IMR-90 (cell line): Measurements from ENCODE around the gene ZNF816. TPM values are rescaled to one million over a fixed set of nuclear protein-coding genes. Genes with fewer than 3 reads are reported as not detected.

Experiments
- ATAC-seq: fragments of 200-7000 bp; cut with Tn5 transposase; 2 replicates; pipeline ENCODE4 v1.9.1; 2020; ENCODE audit warnings: low read depth, mild to moderate bottlenecking, moderate library complexity
- BruUV-seq: library from RNA; stranded (reverse); fragments of 400-500 nt; replicated peaks from 2 replicates; lab custom pipeline; 2021; lab: Mats Ljungman, UMichigan
- CTCF ChIA-PET: fragments of 300-600 bp; formaldehyde crosslinking; extraction: SDS; loops from one replicate; lab custom pipeline; 2021; ENCODE audit warnings: antibody characterized with exemption; lab: Yijun Ruan, JAX
- POLR2A ChIA-PET: fragments of 300-600 bp; sonication (Branson Sonifier 250); formaldehyde crosslinking; loops from one replicate; lab custom pipeline; 2022; ENCODE audit warnings: antibody characterized with exemption; ENCODE audit not compliant: unreplicated experiment; lab: Charles Lee
- DNase-seq: peaks from one replicate; pipeline ENCODE4 v3.0.0; 2013
- H2AFZ ChIP-seq: replicated peaks from 2 replicates; pipeline ENCODE3; 2013; ENCODE audit warnings: low read length, mild to moderate bottlenecking; ENCODE audit not compliant: poor library complexity
- H2AK5ac ChIP-seq: 2 replicates; pipeline ENCODE4 v1.6.1; 2013; ENCODE audit warnings: low read depth, low read length, inconsistent platforms
- H2AK9ac ChIP-seq: replicated peaks from 2 replicates; pipeline ENCODE3; 2013; ENCODE audit warnings: mild to moderate bottlenecking, low read depth, low read length, moderate library complexity; ENCODE audit not compliant: poor library complexity
- H2BK120ac ChIP-seq: 2 replicates; pipeline ENCODE4 v1.6.1; 2013; ENCODE audit warnings: low read depth, low read length, inconsistent platforms
- H2BK15ac ChIP-seq: 3 replicates; pipeline ENCODE4 v1.6.1; 2013; ENCODE audit warnings: low read depth, low read length, inconsistent platforms
- H2BK20ac ChIP-seq: 2 replicates; pipeline ENCODE4 v1.6.1; 2013; ENCODE audit warnings: low read depth, mild to moderate bottlenecking, inconsistent platforms, low read length, moderate library complexity
- H2BK5ac ChIP-seq: 2 replicates; pipeline ENCODE4 v1.6.1; 2013; ENCODE audit warnings: mild to moderate bottlenecking, low read depth, low read length, inconsistent platforms; ENCODE audit not compliant: poor library complexity, severe bottlenecking
- H3K14ac ChIP-seq: replicated peaks from 2 replicates; pipeline ENCODE4 v1.6.1; 2013; ENCODE audit warnings: low read depth, low read length, inconsistent platforms
- H3K18ac ChIP-seq: 2 replicates; pipeline ENCODE4 v1.6.1; 2013; ENCODE audit warnings: low read depth, low read length, control low read depth
- H3K23ac ChIP-seq: 2 replicates; pipeline ENCODE4 v1.6.1; 2013; ENCODE audit warnings: low read depth, low read length, inconsistent platforms
- H3K27ac ChIP-seq: 2 replicates; pipeline ENCODE4 v1.5.1; 2013; ENCODE audit warnings: mild to moderate bottlenecking, control low read depth, low read length; ENCODE audit not compliant: insufficient read depth
- H3K27me3 ChIP-seq: 2 replicates; pipeline ENCODE4 v1.6.1; 2013; ENCODE audit warnings: low read length; ENCODE audit not compliant: control insufficient read depth, insufficient read depth
- H3K36me3 ChIP-seq: 2 replicates; pipeline ENCODE4 v1.6.1; 2013; ENCODE audit warnings: low read length, mixed read lengths; ENCODE audit not compliant: control insufficient read depth, insufficient read depth
- H3K4ac ChIP-seq: 2 replicates; pipeline ENCODE4 v1.6.1; 2013; ENCODE audit warnings: low read depth, low read length, inconsistent platforms
- H3K4me1 ChIP-seq: 2 replicates; pipeline ENCODE4 v1.6.1; 2013; ENCODE audit warnings: low read length, mixed read lengths; ENCODE audit not compliant: control insufficient read depth, insufficient read depth
- H3K4me2 ChIP-seq: 2 replicates; pipeline ENCODE4 v1.6.1; 2013; ENCODE audit warnings: low read depth, mild to moderate bottlenecking, control low read depth, low read length, moderate library complexity
- H3K4me3 ChIP-seq: 2 replicates; pipeline ENCODE4 v1.5.1; 2013; ENCODE audit warnings: low read depth, mild to moderate bottlenecking, control low read depth, low read length, moderate library complexity; ENCODE audit not compliant: insufficient read depth
- H3K56ac ChIP-seq: 2 replicates; pipeline ENCODE4 v1.6.1; 2013; ENCODE audit warnings: low read length, inconsistent platforms; ENCODE audit not compliant: insufficient read depth; ENCODE audit errors: extremely low read depth
- H3K79me1 ChIP-seq, 2 experiments: 2 replicates each; pipeline ENCODE4 v1.6.1; 2013; ENCODE audit warnings: low read length in 2 of 2, inconsistent platforms in 1 of 2, low read depth in 1 of 2
- H3K9ac ChIP-seq: 2 replicates; pipeline ENCODE4 v1.6.1; 2013; ENCODE audit warnings: low read depth, low read length, control low read depth
- H3K9me1 ChIP-seq: 2 replicates; pipeline ENCODE4 v1.6.1; 2013; ENCODE audit warnings: low read length, inconsistent platforms; ENCODE audit not compliant: insufficient read depth
- H3K9me3 ChIP-seq: 2 replicates; pipeline ENCODE4 v1.6.1; 2013; ENCODE audit warnings: low read length; ENCODE audit not compliant: control insufficient read depth, insufficient read depth
- H4K20me1 ChIP-seq: 2 replicates; pipeline ENCODE4 v1.6.1; 2013; ENCODE audit warnings: low read length, inconsistent platforms; ENCODE audit not compliant: insufficient read depth
- H4K5ac ChIP-seq: 2 replicates; pipeline ENCODE4 v1.6.1; 2013; ENCODE audit warnings: mild to moderate bottlenecking, low read depth, low read length, control low read depth
- H4K8ac ChIP-seq, 2 experiments: 2 replicates each; pipeline ENCODE4 v1.6.1; 2013; ENCODE audit warnings: low read depth in 2 of 2, low read length in 2 of 2, control low read depth in 1 of 2, inconsistent platforms in 1 of 2
- H4K91ac ChIP-seq: 2 replicates; pipeline ENCODE4 v1.6.1; 2013; ENCODE audit warnings: low read depth, low read length, inconsistent platforms; ENCODE audit not compliant: insufficient read depth
- BHLHE40 ChIP-seq: fragments of 150-350 bp; IDR thresholded peaks from 2 replicates; pipeline ENCODE4 v1.6.1; 2016; ENCODE audit warnings: mild to moderate bottlenecking, low read depth, low read length
- CEBPB ChIP-seq: IDR thresholded peaks from 2 replicates; pipeline ENCODE4 v1.6.1; 2012; ENCODE audit warnings: low read depth, low read length, improper control_type of control experiment
- CHD1 ChIP-seq: IDR thresholded peaks from 2 replicates; pipeline ENCODE4 v1.6.1; 2012; ENCODE audit warnings: low read depth, low read length, improper control_type of control experiment
- FOS ChIP-seq: fragments of 150-350 bp; IDR thresholded peaks from 2 replicates; pipeline ENCODE4 v1.6.1; 2016; ENCODE audit warnings: low read depth, low read length
- MAFK ChIP-seq: IDR thresholded peaks from 2 replicates; pipeline ENCODE4 v1.6.1; 2012; ENCODE audit warnings: low read depth, low read length, improper control_type of control experiment
- MAZ ChIP-seq: IDR thresholded peaks from 2 replicates; pipeline ENCODE4 v1.6.1; 2012; ENCODE audit warnings: low read depth, mild to moderate bottlenecking, low read length, improper control_type of control experiment, moderate library complexity, borderline replicate concordance
- NFE2L2 ChIP-seq: fragments of 150-350 bp; IDR thresholded peaks from 2 replicates; pipeline ENCODE4 v1.6.1; 2016; ENCODE audit warnings: low read depth, mild to moderate bottlenecking, low read length
- POLR2A ChIP-seq: IDR thresholded peaks from 2 replicates; pipeline ENCODE4 v1.6.1; 2012; ENCODE audit warnings: mild to moderate bottlenecking, low read depth, low read length
- RAD21 ChIP-seq: IDR thresholded peaks from 2 replicates; pipeline ENCODE4 v1.6.1; 2012; ENCODE audit warnings: low read length, improper control_type of control experiment
- RCOR1 ChIP-seq: IDR thresholded peaks from 2 replicates; pipeline ENCODE4 v1.6.1; 2012; ENCODE audit warnings: mild to moderate bottlenecking, low read length, improper control_type of control experiment; ENCODE audit not compliant: insufficient replicate concordance
- RFX5 ChIP-seq: IDR thresholded peaks from 2 replicates; pipeline ENCODE4 v1.8.0; 2012; ENCODE audit warnings: low read depth, mild to moderate bottlenecking, low read length, moderate library complexity
- SMC3 ChIP-seq: fragments of 150-350 bp; IDR thresholded peaks from 2 replicates; pipeline ENCODE4 v1.6.1; 2016; ENCODE audit warnings: low read depth, mild to moderate bottlenecking, antibody characterized with exemption, low read length, moderate library complexity
- WGBS, 2 experiments: methylation state at CpG; one replicate each; pipeline versions ENCODE4 v1.1.5 to v1.1.7; 2013; ENCODE audit warnings: missing lambda C conversion rate in 2 of 2; ENCODE audit not compliant: insufficient read length in 1 of 2; ENCODE audit errors: extremely low coverage in 2 of 2; 5-methylcytosine and 5-hydroxymethylcytosine counted together
- dilution Hi-C: fragments of 300-500 bp; cut with HindIII; formaldehyde crosslinking; loops from one replicate; pipeline ENCODE4 v1.14.3; 2018; ENCODE audit warnings: low sequenced_read_pairs; ENCODE audit not compliant: unreplicated experiment
- in situ Hi-C: fragments of 300-500 bp; cut with MboI; formaldehyde crosslinking; loops from 3 replicates; pipeline ENCODE4 v1.14.3; 2019; ENCODE audit warnings: low sequenced_read_pairs, inconsistent platforms, mixed read lengths
- intact Hi-C: fragments of 100-400 bp; cut with micrococcal nuclease; formaldehyde crosslinking; loops from 2 replicates; pipeline ENCODE4 v1.10.0; 2022
- polyA plus RNA-seq, 3 experiments: library from polyadenylated mRNA; depleted of rRNA; stranded (reverse); fragments of >200 nt; gene quantifications; 2 replicates each; pipeline ENCODE4 v1.2.3, GENCODE V29; 2012; ENCODE audit warnings: low replicate concordance in 1 of 3
- total RNA-seq: library from RNA; depleted of rRNA; stranded (reverse); fragments of >200 nt; gene quantifications from 2 replicates; pipeline ENCODE4 v1.2.3, GENCODE V29; 2012
- TF ChIP-seq, protein P1 (sequence below): conservative IDR thresholded peaks from 2 replicates; pipeline ENCODE4 v1.5.1; 2012; ENCODE audit warnings: mild to moderate bottlenecking, low read depth, low read length, improper control_type of control experiment
- TF ChIP-seq, protein P2 (sequence below): fragments of 150-350 bp; IDR thresholded peaks from 2 replicates; pipeline ENCODE4 v1.6.1; 2016; ENCODE audit warnings: low read depth, mild to moderate bottlenecking, low read length, moderate library complexity, borderline replicate concordance

The ZNF816 gene
- total and polyA plus RNA-seq, 2 of the 4 experiments (the other 2 are of a cell fraction), result 1.6 to 12.0 TPM

DNA sequence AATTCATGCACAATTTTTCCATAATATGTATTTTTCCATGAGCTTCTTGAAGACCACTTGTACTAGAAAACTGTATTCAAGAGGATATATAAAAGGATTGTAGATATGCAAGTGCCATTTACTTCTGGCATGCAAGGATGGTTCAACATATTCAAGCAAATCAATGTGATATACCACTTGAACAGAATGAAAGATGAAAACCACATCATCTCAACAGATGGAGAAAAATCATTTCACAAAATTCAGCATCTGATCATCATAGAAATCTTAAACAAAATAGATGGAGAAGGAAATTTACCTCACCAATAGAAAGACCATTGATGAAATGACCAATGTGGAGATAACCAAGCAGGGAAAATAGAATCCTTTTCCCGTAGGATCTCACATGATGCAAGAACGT is 5.1 kb upstream of the ZNF816 start:
- Histone ChIP-seq H3K4me3 (no peak overlapping the region), H2AFZ (no peak overlapping the region), H4K20me1 (no peaks in the 10 kb centered on the region), H3K4ac (no peak overlapping the region), H3K79me1 (no peaks in the 10 kb centered on the region), H2BK15ac (no peak overlapping the region), H3K18ac (no peak overlapping the region), H3K9me3 (peaks cover 2% of the 10 kb centered on the region), H2BK120ac (no peak overlapping the region), H4K5ac (no peak overlapping the region), H3K56ac (no peak overlapping the region), H3K36me3 (peaks cover 2% of the 10 kb centered on the region; the same call in 1 of the 2 replicates), H3K14ac (no peak overlapping the region), H3K4me1 (no peaks in the 10 kb centered on the region), H4K8ac (no peak overlapping the region), H3K9me1 (no peaks in the 10 kb centered on the region), H3K27me3 (no peaks in the 10 kb centered on the region), H2BK20ac (no peak overlapping the region), H2AK5ac (no peak overlapping the region), H3K27ac (no peak overlapping the region), H4K91ac (no peak overlapping the region), H2AK9ac (no peak overlapping the region), H3K9ac (no peak overlapping the region), H2BK5ac (no peak overlapping the region), H3K4me2 (no peak overlapping the region), H3K23ac (no peak overlapping the region)
- intact Hi-C loops, result loop anchor here (10.0 kb wide), 1 partner anchor 217 kb away; no protein-coding TSS in a partner anchor
- ChIA-PET POLR2A (no interaction called here), CTCF (no interaction called here)
- no peak for ATAC-seq
- TF ChIP-seq NFE2L2, result no peak
- TF ChIP-seq SMC3, result no peak
- TF ChIP-seq BHLHE40, result no peak
- no peak for TF ChIP-seq MAZ
- no peak for TF ChIP-seq FOS
- TF ChIP-seq CHD1, result no peak
- no peak for TF ChIP-seq CEBPB
- TF ChIP-seq RFX5, result no peak
- no peak for TF ChIP-seq MAFK
- no peak for TF ChIP-seq RAD21
- TF ChIP-seq, protein P1, sequence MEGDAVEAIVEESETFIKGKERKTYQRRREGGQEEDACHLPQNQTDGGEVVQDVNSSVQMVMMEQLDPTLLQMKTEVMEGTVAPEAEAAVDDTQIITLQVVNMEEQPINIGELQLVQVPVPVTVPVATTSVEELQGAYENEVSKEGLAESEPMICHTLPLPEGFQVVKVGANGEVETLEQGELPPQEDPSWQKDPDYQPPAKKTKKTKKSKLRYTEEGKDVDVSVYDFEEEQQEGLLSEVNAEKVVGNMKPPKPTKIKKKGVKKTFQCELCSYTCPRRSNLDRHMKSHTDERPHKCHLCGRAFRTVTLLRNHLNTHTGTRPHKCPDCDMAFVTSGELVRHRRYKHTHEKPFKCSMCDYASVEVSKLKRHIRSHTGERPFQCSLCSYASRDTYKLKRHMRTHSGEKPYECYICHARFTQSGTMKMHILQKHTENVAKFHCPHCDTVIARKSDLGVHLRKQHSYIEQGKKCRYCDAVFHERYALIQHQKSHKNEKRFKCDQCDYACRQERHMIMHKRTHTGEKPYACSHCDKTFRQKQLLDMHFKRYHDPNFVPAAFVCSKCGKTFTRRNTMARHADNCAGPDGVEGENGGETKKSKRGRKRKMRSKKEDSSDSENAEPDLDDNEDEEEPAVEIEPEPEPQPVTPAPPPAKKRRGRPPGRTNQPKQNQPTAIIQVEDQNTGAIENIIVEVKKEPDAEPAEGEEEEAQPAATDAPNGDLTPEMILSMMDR, result no peak
- TF ChIP-seq, protein P2, sequence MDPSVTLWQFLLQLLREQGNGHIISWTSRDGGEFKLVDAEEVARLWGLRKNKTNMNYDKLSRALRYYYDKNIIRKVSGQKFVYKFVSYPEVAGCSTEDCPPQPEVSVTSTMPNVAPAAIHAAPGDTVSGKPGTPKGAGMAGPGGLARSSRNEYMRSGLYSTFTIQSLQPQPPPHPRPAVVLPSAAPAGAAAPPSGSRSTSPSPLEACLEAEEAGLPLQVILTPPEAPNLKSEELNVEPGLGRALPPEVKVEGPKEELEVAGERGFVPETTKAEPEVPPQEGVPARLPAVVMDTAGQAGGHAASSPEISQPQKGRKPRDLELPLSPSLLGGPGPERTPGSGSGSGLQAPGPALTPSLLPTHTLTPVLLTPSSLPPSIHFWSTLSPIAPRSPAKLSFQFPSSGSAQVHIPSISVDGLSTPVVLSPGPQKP, result no peak
- TF ChIP-seq RCOR1, result no peak
- TF ChIP-seq POLR2A, result no peak
- DNase-seq, result no peak
- no TSS peak for BruUV-seq
- no CpG with 5 or more reads among the region's 2 CpGs for WGBS, 2 experiments
- in situ Hi-C loops, result no loop called here
- dilution Hi-C loops, result no loop called here
